Esophagus muscularis mucosa (tissue), 4 donors: ENCODE data around the gene PACSIN2. TPM values are rescaled to one million over a fixed set of nuclear protein-coding genes. Genes with fewer than 3 reads are reported as not detected.

ENCODE experiments used
- DNase-seq: peaks from one replicate; pipeline ENCODE4 v3.0.0-alpha.2; 2017; ENCODE audit errors: extremely low spot score
- H3K27ac ChIP-seq, 4 donors: fragments of 200-600 bp; sonication (generic); replicated peaks in 1 of 4; 1 replicate in 3 of 4; 2 replicates in 1 of 4; pipeline ENCODE4 v1.5.1; 2016 to 2019; ENCODE audit warnings: mild to moderate bottlenecking in 1 of 4
- H3K27me3 ChIP-seq, 4 donors: fragments of 200-600 bp; sonication (generic); one replicate each; pipeline versions ENCODE4 v1.5.1 to v1.6.0; 2016 to 2019
- H3K36me3 ChIP-seq, 4 donors: fragments of 200-600 bp; sonication (generic); one replicate each; pipeline ENCODE4 v1.5.1; 2016 to 2019
- H3K4me1 ChIP-seq, 4 donors: fragments of 200-600 bp; sonication (generic); one replicate each; pipeline ENCODE4 v1.5.1; 2016 to 2019
- H3K4me3 ChIP-seq, 4 donors: fragments of 200-600 bp; sonication (generic); 1 replicate in 2 of 4; 2 replicates in 2 of 4; pipeline ENCODE4 v1.5.1; 2016 to 2019; ENCODE audit warnings: mild to moderate bottlenecking in 4 of 4, moderate library complexity in 1 of 4
- H3K9me3 ChIP-seq, 4 donors: fragments of 200-600 bp; sonication (generic); 1 replicate in 3 of 4; 2 replicates in 1 of 4; pipeline ENCODE4 v1.5.1; 2016 to 2019
- CTCF ChIP-seq, 3 experiments: fragments of 200-600 bp in 2 of 3; fragments of 450-650 bp in 1 of 3; sonication (generic) in 2 of 3; IDR thresholded peaks; one replicate each; pipeline ENCODE4 v1.5.1; 2017 to 2019; ENCODE audit warnings: antibody characterized with exemption in 3 of 3, mild to moderate bottlenecking in 2 of 3, moderate library complexity in 1 of 3
- EP300 ChIP-seq: sonication (generic); formaldehyde crosslinking; IDR thresholded peaks from one replicate; pipeline ENCODE4 v1.6.1; 2017; ENCODE audit warnings: antibody characterized with exemption
- POLR2A ChIP-seq: fragments of 450-650 bp; IDR thresholded peaks from one replicate; pipeline ENCODE4 v1.6.1; 2017; ENCODE audit warnings: antibody characterized with exemption, moderate library complexity, mild to moderate bottlenecking, low read depth
- POLR2AphosphoS5 ChIP-seq, 2 donors: sonication (generic); formaldehyde crosslinking; IDR thresholded peaks; one replicate each; pipeline ENCODE4 v1.6.1; 2017; ENCODE audit warnings: antibody characterized with exemption in 2 of 2
- WGBS: methylation state at CpG from one replicate; pipeline ENCODE4 v1.1.5; 2018; 5-methylcytosine and 5-hydroxymethylcytosine counted together
- intact Hi-C: fragments of 100-400 bp; cut with DNase I; formaldehyde crosslinking; loops from one replicate; pipeline ENCODE4 v1.15.1; 2023
- total RNA-seq, 4 donors: library from RNA; depleted of rRNA; stranded (reverse); fragments of >200 nt; gene quantifications; one replicate each; pipeline versions ENCODE4 v1.1.0 to v1.2.1, GENCODE V29; 2016

PACSIN2 gene
- total RNA-seq, 4 donors from 2014 or later = 91.1 to 147 (median 116) TPM

GRCh38 chr22:43050995-43051394, 36.0 kb upstream of the PACSIN2 start:
- peaks cover 0 to 38% (median 18%) of the 10 kb centered on the region in 4 donors for H3K36me3 ChIP-seq
- no peaks in the 10 kb centered on the region for H3K4me1 ChIP-seq
- WGBS = 86% methylated on average over 9 of the region's 10 CpGs
- H3K4me3 ChIP-seq = no peak overlapping the region
- TF ChIP-seq EP300 (no peak), POLR2A (no peak), CTCF (IDR thresholded peaks at IDR 0.05) (no peak), POLR2AphosphoS5 (IDR thresholded peaks at IDR 0.05) (no peak)
- no peak for DNase-seq
- no peak overlapping the region for H3K27ac ChIP-seq
- H3K27me3 ChIP-seq = no peaks in the 10 kb centered on the region
- H3K9me3 ChIP-seq = no peaks in the 10 kb centered on the region
- intact Hi-C loops = no loop called here

GRCh38 chr22:43047605-43048004, 32.7 kb upstream of the PACSIN2 start:
- DNase-seq = no peak
- H3K27ac ChIP-seq = no peak overlapping the region
- intact Hi-C loops = no loop called here
- TF ChIP-seq CTCF (IDR thresholded peaks at IDR 0.05) (no peak), POLR2AphosphoS5 (IDR thresholded peaks at IDR 0.05) (no peak), EP300 (no peak), POLR2A (no peak)
- no peaks in the 10 kb centered on the region for H3K9me3 ChIP-seq
- H3K4me3 ChIP-seq = no peak overlapping the region
- peaks cover 0 to 32% (median 20%) of the 10 kb centered on the region in 4 donors for H3K36me3 ChIP-seq
- no peaks in the 10 kb centered on the region for H3K27me3 ChIP-seq
- H3K4me1 ChIP-seq = no peaks in the 10 kb centered on the region
- 85% methylated on average over 7 of the region's 7 CpGs for WGBS

- H3K27me3 ChIP-seq = no peaks in the 10 kb centered on the region
- no peak overlapping the region for H3K4me3 ChIP-seq
- no peak overlapping the region for H3K27ac ChIP-seq
- H3K9me3 ChIP-seq = no peaks in the 10 kb centered on the region
- peaks cover 0 to 16% (median 7%) of the 10 kb centered on the region in 4 donors for H3K36me3 ChIP-seq
- intact Hi-C loops = no loop called here
- WGBS = 96% methylated on average over 10 of the region's 10 CpGs
- no peak for TF ChIP-seq CTCF (IDR thresholded peaks at IDR 0.05)
- TF ChIP-seq POLR2AphosphoS5 (IDR thresholded peaks at IDR 0.05) = no peak
- TF ChIP-seq EP300 = no peak
- no peak for TF ChIP-seq POLR2A
- H3K4me1 ChIP-seq = no peaks in the 10 kb centered on the region
- no peak for DNase-seq
Measured at GRCh38 chr22:43044290-43044712, 29.4 kb upstream of the PACSIN2 start.

GRCh38 chr22:43042101-43042780, 27.3 kb upstream of the PACSIN2 start:
- Histone ChIP-seq H3K9me3 (no peaks in the 10 kb centered on the region), H3K36me3 (peaks cover 0 to 16% (median 7%) of the 10 kb centered on the region in 4 donors), H3K27ac (no peak overlapping the region), H3K4me3 (no peak overlapping the region), H3K27me3 (no peaks in the 10 kb centered on the region), H3K4me1 (no peaks in the 10 kb centered on the region)
- no peak for TF ChIP-seq POLR2AphosphoS5 (IDR thresholded peaks at IDR 0.05)
- no peak for TF ChIP-seq POLR2A
- no peak for TF ChIP-seq CTCF (IDR thresholded peaks at IDR 0.05)
- no peak for TF ChIP-seq EP300
- DNase-seq = no peak
- intact Hi-C loops = no loop called here
- 68% methylated on average over 14 of the region's 20 CpGs for WGBS

GRCh38 chr22:43039800-43040199, 24.9 kb upstream of the PACSIN2 start:
- no peak for DNase-seq
- H3K4me1 ChIP-seq = peaks cover 0 to 16% (median 7%) of the 10 kb centered on the region in 4 donors
- H3K4me3 ChIP-seq = no peak overlapping the region
- H3K36me3 ChIP-seq = peaks cover 0 to 6% (median under 1%) of the 10 kb centered on the region in 4 donors
- H3K27ac ChIP-seq = no peak overlapping the region
- intact Hi-C loops = loop anchor here (5.0 kb wide), 1 partner anchor 257 kb away; no protein-coding TSS in a partner anchor
- H3K27me3 ChIP-seq = no peaks in the 10 kb centered on the region
- H3K9me3 ChIP-seq = no peaks in the 10 kb centered on the region
- WGBS = 77% methylated on average over 9 of the region's 13 CpGs
- TF ChIP-seq EP300 (no peak), POLR2A (no peak), POLR2AphosphoS5 (IDR thresholded peaks at IDR 0.05) (no peak), CTCF (IDR thresholded peaks at IDR 0.05) (no peak)
